NB4 (cell line): ENCODE results near the gene CNTN1.

Experiments
- POLR2A ChIP-seq: IDR thresholded peaks from 2 replicates; pipeline ENCODE4 v1.6.1; 2011; ENCODE audit warnings: mild to moderate bottlenecking; ENCODE audit not compliant: insufficient read length; ENCODE audit errors: extremely low read depth
- TF ChIP-seq, protein P1 (sequence below): IDR thresholded peaks from one replicate; pipeline ENCODE4 v1.5.1; 2012; ENCODE audit warnings: low read depth, low read length
- TF ChIP-seq, protein P2 (sequence below): IDR thresholded peaks from 2 replicates; pipeline ENCODE4 v1.6.1; 2011; ENCODE audit warnings: low read depth, low read length

DNA sequence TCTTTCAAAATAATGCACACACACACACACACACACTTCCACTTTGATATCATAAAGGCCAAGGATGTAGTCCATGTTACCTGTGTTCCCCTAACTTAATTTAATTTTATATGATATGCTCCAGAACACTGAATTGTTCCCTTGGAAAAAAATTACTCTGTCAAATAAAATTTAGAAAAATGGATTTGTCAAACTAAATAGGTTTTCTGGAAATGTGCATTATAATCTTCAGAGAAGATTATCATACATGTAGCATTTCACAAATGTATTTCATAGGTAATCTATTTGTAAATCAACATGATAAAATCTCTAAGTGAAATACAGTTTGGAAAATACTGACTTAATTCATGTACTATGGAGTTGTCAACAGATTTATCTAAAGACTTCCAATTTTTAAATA, 68.6 kb downstream of the CNTN1 start:
- TF ChIP-seq, protein P1, sequence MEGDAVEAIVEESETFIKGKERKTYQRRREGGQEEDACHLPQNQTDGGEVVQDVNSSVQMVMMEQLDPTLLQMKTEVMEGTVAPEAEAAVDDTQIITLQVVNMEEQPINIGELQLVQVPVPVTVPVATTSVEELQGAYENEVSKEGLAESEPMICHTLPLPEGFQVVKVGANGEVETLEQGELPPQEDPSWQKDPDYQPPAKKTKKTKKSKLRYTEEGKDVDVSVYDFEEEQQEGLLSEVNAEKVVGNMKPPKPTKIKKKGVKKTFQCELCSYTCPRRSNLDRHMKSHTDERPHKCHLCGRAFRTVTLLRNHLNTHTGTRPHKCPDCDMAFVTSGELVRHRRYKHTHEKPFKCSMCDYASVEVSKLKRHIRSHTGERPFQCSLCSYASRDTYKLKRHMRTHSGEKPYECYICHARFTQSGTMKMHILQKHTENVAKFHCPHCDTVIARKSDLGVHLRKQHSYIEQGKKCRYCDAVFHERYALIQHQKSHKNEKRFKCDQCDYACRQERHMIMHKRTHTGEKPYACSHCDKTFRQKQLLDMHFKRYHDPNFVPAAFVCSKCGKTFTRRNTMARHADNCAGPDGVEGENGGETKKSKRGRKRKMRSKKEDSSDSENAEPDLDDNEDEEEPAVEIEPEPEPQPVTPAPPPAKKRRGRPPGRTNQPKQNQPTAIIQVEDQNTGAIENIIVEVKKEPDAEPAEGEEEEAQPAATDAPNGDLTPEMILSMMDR = no peak
- TF ChIP-seq POLR2A = no peak
- TF ChIP-seq, protein P2, sequence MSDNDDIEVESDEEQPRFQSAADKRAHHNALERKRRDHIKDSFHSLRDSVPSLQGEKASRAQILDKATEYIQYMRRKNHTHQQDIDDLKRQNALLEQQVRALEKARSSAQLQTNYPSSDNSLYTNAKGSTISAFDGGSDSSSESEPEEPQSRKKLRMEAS = no peak
